H9 (cell line): ENCODE results near the gene CDC16. TPM values are rescaled to one million over a fixed set of nuclear protein-coding genes. Genes with fewer than 3 reads are reported as not detected.

Experiments
- DNase-seq: peaks from one replicate; pipeline ENCODE4 v3.0.0-alpha.2; 2017
- H2AFZ ChIP-seq: one replicate; pipeline ENCODE4 v1.6.1; 2013; ENCODE audit warnings: mild to moderate bottlenecking, low read length, control low read depth, moderate library complexity
- H2AK5ac ChIP-seq: 2 replicates; pipeline ENCODE4 v1.6.1; 2013; ENCODE audit warnings: low read length, control low read depth, mixed read lengths; ENCODE audit not compliant: insufficient read length
- H2BK120ac ChIP-seq: one replicate; pipeline ENCODE4 v1.6.1; 2013; ENCODE audit warnings: low read depth, mild to moderate bottlenecking, low read length, control low read depth, inconsistent platforms; ENCODE audit not compliant: poor library complexity, severe bottlenecking
- H2BK12ac ChIP-seq: 2 replicates; pipeline ENCODE4 v1.6.1; 2013; ENCODE audit warnings: low read length, control low read depth, mixed read lengths, low read depth; ENCODE audit not compliant: insufficient read length
- H2BK15ac ChIP-seq: 2 replicates; pipeline ENCODE4 v1.6.1; 2013; ENCODE audit warnings: low read depth, low read length, control low read depth
- H2BK20ac ChIP-seq: one replicate; pipeline ENCODE4 v1.6.1; 2013; ENCODE audit warnings: low read depth, mild to moderate bottlenecking, low read length, control low read depth, inconsistent platforms; ENCODE audit not compliant: poor library complexity, severe bottlenecking
- H2BK5ac ChIP-seq: 2 replicates; pipeline ENCODE4 v1.6.1; 2013; ENCODE audit warnings: low read length, control low read depth, mixed read lengths; ENCODE audit not compliant: insufficient read length
- H3K14ac ChIP-seq: 2 replicates; pipeline ENCODE4 v1.6.1; 2013; ENCODE audit warnings: low read length, control low read depth; ENCODE audit not compliant: insufficient read depth
- H3K18ac ChIP-seq: 2 replicates; pipeline ENCODE4 v1.6.1; 2013; ENCODE audit warnings: low read depth, mild to moderate bottlenecking, mixed read lengths, low read length, control low read depth; ENCODE audit not compliant: insufficient read length
- H3K23ac ChIP-seq: 2 replicates; pipeline ENCODE4 v1.6.1; 2013; ENCODE audit warnings: low read length, control low read depth, mixed read lengths, low read depth; ENCODE audit not compliant: insufficient read length
- H3K23me2 ChIP-seq: 2 replicates; pipeline ENCODE4 v1.6.1; 2013; ENCODE audit warnings: low read depth, mild to moderate bottlenecking, mixed read lengths, low read length, control low read depth; ENCODE audit not compliant: insufficient read length, poor library complexity, severe bottlenecking
- H3K27ac ChIP-seq: 2 replicates; pipeline ENCODE4 v1.5.1; 2013; ENCODE audit warnings: low read length, control low read depth, mixed read lengths, low read depth; ENCODE audit not compliant: insufficient read length
- H3K27me3 ChIP-seq: 2 replicates; pipeline ENCODE4 v1.6.1; 2013; ENCODE audit warnings: low read length, control low read depth, inconsistent platforms; ENCODE audit not compliant: insufficient read depth
- H3K4ac ChIP-seq: 2 replicates; pipeline ENCODE4 v1.6.1; 2013; ENCODE audit warnings: low read depth, mild to moderate bottlenecking, control low read depth, inconsistent platforms, low read length, moderate library complexity
- H3K4me1 ChIP-seq: 2 replicates; pipeline ENCODE4 v1.6.1; 2013; ENCODE audit warnings: low read length, control low read depth, inconsistent platforms; ENCODE audit not compliant: insufficient read depth
- H3K4me2 ChIP-seq: 2 replicates; pipeline ENCODE4 v1.6.1; 2013; ENCODE audit warnings: low read length, control low read depth, mixed read lengths; ENCODE audit not compliant: insufficient read length, insufficient read depth
- H3K56ac ChIP-seq: 2 replicates; pipeline ENCODE4 v1.6.1; 2013; ENCODE audit warnings: low read depth, mild to moderate bottlenecking, mixed read lengths, low read length, control low read depth; ENCODE audit not compliant: insufficient read length
- H3K79me1 ChIP-seq: 2 replicates; pipeline ENCODE4 v1.6.1; 2013; ENCODE audit warnings: low read depth, mild to moderate bottlenecking, moderate library complexity, low read length, control low read depth, inconsistent platforms; ENCODE audit not compliant: insufficient read depth, poor library complexity, severe bottlenecking
- H3K79me2 ChIP-seq: 2 replicates; pipeline ENCODE4 v1.6.1; 2013; ENCODE audit warnings: low read length, control low read depth, inconsistent platforms; ENCODE audit not compliant: insufficient read depth
- H3K9ac ChIP-seq: 2 replicates; pipeline ENCODE4 v1.6.1; 2013; ENCODE audit warnings: low read length, control low read depth, mixed read lengths; ENCODE audit not compliant: insufficient read length; ENCODE audit errors: extremely low read depth
- H3K9me3 ChIP-seq: one replicate; pipeline ENCODE4 v1.6.1; 2013; ENCODE audit warnings: low read depth, low read length, inconsistent platforms; ENCODE audit not compliant: control insufficient read depth
- H3T11ph ChIP-seq: one replicate; pipeline ENCODE4 v1.6.1; 2013; ENCODE audit warnings: mild to moderate bottlenecking, low read length, control low read depth, inconsistent platforms
- H4K20me1 ChIP-seq: one replicate; pipeline ENCODE4 v1.6.1; 2013; ENCODE audit not compliant: control insufficient read depth, insufficient read length, insufficient read depth
- H4K5ac ChIP-seq: 2 replicates; pipeline ENCODE4 v1.6.1; 2013; ENCODE audit warnings: low read depth, mild to moderate bottlenecking, mixed read lengths, low read length, control low read depth; ENCODE audit not compliant: insufficient read length
- H4K8ac ChIP-seq: replicated peaks from 2 replicates; pipeline ENCODE4 v1.6.1; 2013; ENCODE audit warnings: low read length, control low read depth, mixed read lengths, low read depth; ENCODE audit not compliant: insufficient read length
- H4K91ac ChIP-seq: 2 replicates; pipeline ENCODE4 v1.6.1; 2013; ENCODE audit warnings: low read depth, mild to moderate bottlenecking, moderate library complexity, mixed read lengths, low read length, control low read depth; ENCODE audit not compliant: insufficient read length
- H3K27ac Mint-ChIP-seq, 3 experiments: 2 replicates in 2 of 3; 3 replicates in 1 of 3; pipeline ENCODE4 v1.8.0; 2020 to 2021; ENCODE audit warnings: mixed read lengths in 3 of 3, mild to moderate bottlenecking in 1 of 3, moderate library complexity in 1 of 3
- H3K27me3 Mint-ChIP-seq: 2 replicates; pipeline ENCODE4 v1.8.0; 2021; ENCODE audit warnings: low read depth, mild to moderate bottlenecking, moderate library complexity, mixed read lengths
- H3K36me3 Mint-ChIP-seq, 3 experiments: 2 replicates in 2 of 3; 3 replicates in 1 of 3; pipeline ENCODE4 v1.8.0; 2020 to 2021; ENCODE audit warnings: low read depth in 3 of 3, mixed read lengths in 3 of 3; ENCODE audit not compliant: insufficient read depth in 1 of 3
- H3K4me1 Mint-ChIP-seq, 2 experiments: 2 replicates each; pipeline ENCODE4 v1.8.0; 2020; ENCODE audit warnings: mixed read lengths in 2 of 2
- H3K4me3 Mint-ChIP-seq, 2 experiments: 2 replicates in 1 of 2; 3 replicates in 1 of 2; pipeline ENCODE4 v1.8.0; 2020 to 2021; ENCODE audit warnings: mild to moderate bottlenecking in 2 of 2, mixed read lengths in 2 of 2, moderate library complexity in 1 of 2
- H3K9me3 Mint-ChIP-seq, 2 experiments: 2 replicates in 1 of 2; 3 replicates in 1 of 2; pipeline ENCODE4 v1.8.0; 2020; ENCODE audit warnings: mild to moderate bottlenecking in 2 of 2, mixed read lengths in 2 of 2, moderate library complexity in 1 of 2
- CTCF ChIP-seq: fragments of 200-600 bp; sonication (generic); conservative IDR thresholded peaks from 3 replicates; pipeline ENCODE4 v1.8.0; 2021; ENCODE audit warnings: antibody characterized with exemption, mild to moderate bottlenecking
- WGBS: extraction: QIAGEN DNeasy Blood & Tissue Kit; methylation state at CpG from one replicate; pipeline ENCODE4 v1.1.7; 2013; ENCODE audit warnings: missing lambda C conversion rate, low lambda C conversion rate, mixed read lengths; ENCODE audit not compliant: insufficient read length; ENCODE audit errors: extremely low coverage; 5-methylcytosine and 5-hydroxymethylcytosine counted together
- total RNA-seq: library from RNA; stranded (reverse); gene quantifications from 2 replicates; pipeline ENCODE4 v1.2.1, GENCODE V29; 2021

CDC16 gene
- total RNA-seq, 1 experiment from 2014 or later: 91.9 TPM

- Histone ChIP-seq H3K23me2 (peaks cover 3% of the 10 kb centered on the region), H3K27ac (peak overlapping the region; percentile 28), H3T11ph (no peak overlapping the region), H2BK120ac (no peak overlapping the region), H3K4me1 (no peaks in the 10 kb centered on the region), H3K79me1 (peaks cover 3% of the 10 kb centered on the region), H4K8ac (no peak overlapping the region), H3K18ac (no peak overlapping the region), H2BK15ac (no peak overlapping the region), H2BK12ac (no peak overlapping the region), H4K20me1 (no peaks in the 10 kb centered on the region), H3K14ac (no peak overlapping the region), H2AFZ (no peak overlapping the region), H2BK20ac (no peak overlapping the region), H3K56ac (no peak overlapping the region), H2BK5ac (no peak overlapping the region), H3K27me3 (no peaks in the 10 kb centered on the region), H3K79me2 (peaks cover 16% of the 10 kb centered on the region; the same call in 1 of the 2 replicates), H3K4ac (no peak overlapping the region), H4K5ac (no peak overlapping the region), H4K91ac (no peak overlapping the region), H3K9me3 (no peaks in the 10 kb centered on the region), H2AK5ac (no peak overlapping the region), H3K23ac (no peak overlapping the region), H3K4me2 (no peak overlapping the region), H3K9ac (no peak overlapping the region)
- peaks cover 37 to 62% (median 56%) of the 10 kb centered on the region in 3 experiments for H3K36me3 Mint-ChIP-seq
- H3K9me3 Mint-ChIP-seq: no peaks in the 10 kb centered on the region
- TF ChIP-seq CTCF: no peak
- H3K4me1 Mint-ChIP-seq: peaks cover 9 to 12% of the 10 kb centered on the region in 2 experiments
- no peaks in the 10 kb centered on the region for H3K27me3 Mint-ChIP-seq
- no CpG with 5 or more reads among the region's 3 CpGs for WGBS
- no peak for DNase-seq
- no peak overlapping the region for H3K4me3 Mint-ChIP-seq
- H3K27ac Mint-ChIP-seq: no peak overlapping the region
These were observed 84.8 kb downstream of the CDC16 start for GRCh38 chr13:114319441-114319913.
